Activated CD8-positive, alpha-beta T cell treated with anti-CD3 and anti-CD28 coated beads for 36 hours (primary cell): ENCODE data around the gene FCHSD2. TPM values are rescaled to one million over a fixed set of nuclear protein-coding genes. Genes with fewer than 3 reads are reported as not detected.

ENCODE experiments used
- ATAC-seq: fragments of 200-7000 bp; cut with Tn5 transposase; one replicate; pipeline ENCODE4 v1.10.0; 2021; ENCODE audit warnings: mild to moderate bottlenecking, moderate library complexity
- CTCF ChIA-PET: fragments of 350-600 bp; sonication (Branson Sonifier 250); formaldehyde crosslinking; loops from one replicate; lab custom pipeline; 2021; ENCODE audit warnings: antibody characterized with exemption; lab: Charles Lee
- POLR2A ChIA-PET: fragments of 350-600 bp; sonication (Branson Sonifier 250); formaldehyde crosslinking; loops from one replicate; lab custom pipeline; 2021; ENCODE audit warnings: antibody characterized with exemption; lab: Charles Lee
- DNase-seq: peaks from one replicate; pipeline ENCODE4 v3.0.0-alpha.2; 2020
- H3K27ac Mint-ChIP-seq: one replicate; pipeline ENCODE4 v1.8.0; 2021; ENCODE audit warnings: mild to moderate bottlenecking, mixed read lengths
- H3K27me3 Mint-ChIP-seq: one replicate; pipeline ENCODE4 v1.8.0; 2021; ENCODE audit warnings: mixed read lengths
- H3K36me3 Mint-ChIP-seq: one replicate; pipeline ENCODE4 v1.8.0; 2021; ENCODE audit warnings: low read depth, mixed read lengths
- H3K4me1 Mint-ChIP-seq: one replicate; pipeline ENCODE4 v1.8.0; 2021; ENCODE audit warnings: low read depth, mixed read lengths
- H3K4me3 Mint-ChIP-seq: one replicate; pipeline ENCODE4 v1.8.0; 2021; ENCODE audit warnings: mild to moderate bottlenecking, moderate library complexity, mixed read lengths
- H3K9me3 Mint-ChIP-seq: one replicate; pipeline ENCODE4 v1.8.0; 2021; ENCODE audit warnings: mixed read lengths
- CTCF ChIP-seq: fragments of 200-600 bp; IDR thresholded peaks from one replicate; pipeline ENCODE4 v1.8.0; 2022; ENCODE audit warnings: antibody characterized with exemption, mild to moderate bottlenecking
- intact Hi-C: fragments of 100-400 bp; cut with micrococcal nuclease; formaldehyde crosslinking; loops from one replicate; pipeline ENCODE4 v1.10.0; 2022
- total RNA-seq, 2 experiments: library from RNA; stranded (reverse); gene quantifications; one replicate each; pipeline ENCODE4 v1.2.3, GENCODE V29; 2021

FCHSD2 gene
- total RNA-seq, 2 experiments from 2014 or later = 23.6 to 24.8 TPM

- ChIA-PET POLR2A (interaction anchor here (1.0 kb wide), 1 partner anchor 23 kb away, joined by 4 read pairs; no protein-coding TSS in a partner anchor), CTCF (interaction anchor here (2.1 kb wide), 1 partner anchor 339 kb away, joined by 5 read pairs; no protein-coding TSS in a partner anchor)
These were observed 303.3 kb downstream of the FCHSD2 start for GRCh38 chr11:72838691-72839305.

GRCh38 chr11:72836111-72836510, 306.0 kb downstream of the FCHSD2 start:
- Mint-ChIP-seq H3K4me1 (peaks cover 7% of the 10 kb centered on the region), H3K9me3 (no peaks in the 10 kb centered on the region), H3K27me3 (no peaks in the 10 kb centered on the region), H3K27ac (peak overlapping the region; percentile 44), H3K36me3 (peaks cover 6% of the 10 kb centered on the region), H3K4me3 (no peak overlapping the region)
- no peak for ATAC-seq
- intact Hi-C loops = loop anchor here (10.0 kb wide), 1 partner anchor 349 kb away; no protein-coding TSS in a partner anchor
- ChIA-PET CTCF (interaction anchor here (0.7 to 1.0 kb wide), 2 partner anchors 14 to 341 kb away, joined by 3 to 4 read pairs; no protein-coding TSS in a partner anchor), POLR2A (interaction anchor here (1.2 to 1.3 kb wide), 2 partner anchors 11 to 342 kb away, joined by 3 read pairs; no protein-coding TSS in a partner anchor)
- no peak for DNase-seq
- no peak for TF ChIP-seq CTCF

More at GRCh38 chr11:72838691-72839305, 303.3 kb downstream of the FCHSD2 start:
- no peak overlapping the region for H3K4me3 Mint-ChIP-seq
- no peaks in the 10 kb centered on the region for H3K27me3 Mint-ChIP-seq
- peaks cover 4% of the 10 kb centered on the region for H3K36me3 Mint-ChIP-seq
- H3K27ac Mint-ChIP-seq = peak overlapping the region; percentile 13
- peaks cover 7% of the 10 kb centered on the region for H3K4me1 Mint-ChIP-seq
- ATAC-seq (no peak), DNase-seq (no peak)
- no peaks in the 10 kb centered on the region for H3K9me3 Mint-ChIP-seq
- no peak for TF ChIP-seq CTCF
- intact Hi-C loops = loop anchor here (10.0 kb wide), 1 partner anchor 346 kb away; no protein-coding TSS in a partner anchor

GRCh38 chr11:72834905-72835304, 307.2 kb downstream of the FCHSD2 start:
- ATAC-seq = no peak
- peak overlapping the region; percentile 75 for H3K27ac Mint-ChIP-seq
- H3K4me3 Mint-ChIP-seq = no peak overlapping the region
- peaks cover 6% of the 10 kb centered on the region for H3K36me3 Mint-ChIP-seq
- H3K4me1 Mint-ChIP-seq = peaks cover 7% of the 10 kb centered on the region
- CTCF ChIA-PET = interaction anchor here (0.7 to 2.1 kb wide), 4 partner anchors 22 to 343 kb away, joined by 3 to 5 read pairs (median 4); no protein-coding TSS in a partner anchor
- H3K9me3 Mint-ChIP-seq = no peaks in the 10 kb centered on the region
- TF ChIP-seq CTCF = no peak
- intact Hi-C loops = loop anchor here (10.0 kb wide), 1 partner anchor 350 kb away; no protein-coding TSS in a partner anchor
- H3K27me3 Mint-ChIP-seq = no peaks in the 10 kb centered on the region
- no peak for DNase-seq
- POLR2A ChIA-PET = interaction anchor here (0.7 to 1.2 kb wide), 4 partner anchors 10 to 150 kb away, joined by 3 read pairs; no protein-coding TSS in a partner anchor

- H3K4me3 Mint-ChIP-seq = no peak overlapping the region
- intact Hi-C loops = loop anchor here (10.0 kb wide), 1 partner anchor 351 kb away; no protein-coding TSS in a partner anchor
- peak overlapping the region; percentile 75 for H3K27ac Mint-ChIP-seq
- no peaks in the 10 kb centered on the region for H3K27me3 Mint-ChIP-seq
- H3K9me3 Mint-ChIP-seq = no peaks in the 10 kb centered on the region
- no peak for ATAC-seq
- TF ChIP-seq CTCF = no peak
- POLR2A ChIA-PET = interaction anchor here (0.5 to 2.8 kb wide), 5 partner anchors 11 to 109 kb away, joined by 3 to 9 read pairs (median 3); no protein-coding TSS in a partner anchor
- CTCF ChIA-PET = interaction anchor here (0.9 to 2.1 kb wide), 3 partner anchors 21 to 344 kb away, joined by 3 to 5 read pairs (median 4); no protein-coding TSS in a partner anchor
- no peak for DNase-seq
- peaks cover 3% of the 10 kb centered on the region for H3K36me3 Mint-ChIP-seq
- H3K4me1 Mint-ChIP-seq = peaks cover 7% of the 10 kb centered on the region
These were observed 308.2 kb downstream of the FCHSD2 start for GRCh38 chr11:72833811-72834493.
